Measurements from ENCODE around the gene RASAL2. TPM values are rescaled to one million over a fixed set of nuclear protein-coding genes. Genes with fewer than 3 reads are reported as not detected.

The RASAL2 gene
- total and polyA plus RNA-seq, 2 experiments from 2014 or later: 16.0 to 42.2 TPM

GRCh38 chr1:178145605-178146004 is 51.7 kb downstream of the RASAL2 start (continued):
- TF ChIP-seq CTCF (conservative IDR thresholded peaks at IDR 0.05; ENCODE audit: low read depth in 2 of 2): no peak
- TF ChIP-seq, protein P1, sequence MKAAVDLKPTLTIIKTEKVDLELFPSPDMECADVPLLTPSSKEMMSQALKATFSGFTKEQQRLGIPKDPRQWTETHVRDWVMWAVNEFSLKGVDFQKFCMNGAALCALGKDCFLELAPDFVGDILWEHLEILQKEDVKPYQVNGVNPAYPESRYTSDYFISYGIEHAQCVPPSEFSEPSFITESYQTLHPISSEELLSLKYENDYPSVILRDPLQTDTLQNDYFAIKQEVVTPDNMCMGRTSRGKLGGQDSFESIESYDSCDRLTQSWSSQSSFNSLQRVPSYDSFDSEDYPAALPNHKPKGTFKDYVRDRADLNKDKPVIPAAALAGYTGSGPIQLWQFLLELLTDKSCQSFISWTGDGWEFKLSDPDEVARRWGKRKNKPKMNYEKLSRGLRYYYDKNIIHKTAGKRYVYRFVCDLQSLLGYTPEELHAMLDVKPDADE (IDR thresholded peaks at IDR 0.05): no peak
- TF ChIP-seq EZH2phosphoT487 (IDR thresholded peaks at IDR 0.05; ENCODE audit: unreplicated experiment): no peak
- no peak for TF ChIP-seq POLR2AphosphoS5 (IDR thresholded peaks at IDR 0.05; ENCODE audit: low read depth)
- no peak for TF ChIP-seq EZH2 (IDR thresholded peaks at IDR 0.05; ENCODE audit: low read depth, unreplicated experiment)
- no peak for TF ChIP-seq STAT1 (IDR thresholded peaks at IDR 0.05; ENCODE audit: unreplicated experiment)
- TF ChIP-seq, protein P2, sequence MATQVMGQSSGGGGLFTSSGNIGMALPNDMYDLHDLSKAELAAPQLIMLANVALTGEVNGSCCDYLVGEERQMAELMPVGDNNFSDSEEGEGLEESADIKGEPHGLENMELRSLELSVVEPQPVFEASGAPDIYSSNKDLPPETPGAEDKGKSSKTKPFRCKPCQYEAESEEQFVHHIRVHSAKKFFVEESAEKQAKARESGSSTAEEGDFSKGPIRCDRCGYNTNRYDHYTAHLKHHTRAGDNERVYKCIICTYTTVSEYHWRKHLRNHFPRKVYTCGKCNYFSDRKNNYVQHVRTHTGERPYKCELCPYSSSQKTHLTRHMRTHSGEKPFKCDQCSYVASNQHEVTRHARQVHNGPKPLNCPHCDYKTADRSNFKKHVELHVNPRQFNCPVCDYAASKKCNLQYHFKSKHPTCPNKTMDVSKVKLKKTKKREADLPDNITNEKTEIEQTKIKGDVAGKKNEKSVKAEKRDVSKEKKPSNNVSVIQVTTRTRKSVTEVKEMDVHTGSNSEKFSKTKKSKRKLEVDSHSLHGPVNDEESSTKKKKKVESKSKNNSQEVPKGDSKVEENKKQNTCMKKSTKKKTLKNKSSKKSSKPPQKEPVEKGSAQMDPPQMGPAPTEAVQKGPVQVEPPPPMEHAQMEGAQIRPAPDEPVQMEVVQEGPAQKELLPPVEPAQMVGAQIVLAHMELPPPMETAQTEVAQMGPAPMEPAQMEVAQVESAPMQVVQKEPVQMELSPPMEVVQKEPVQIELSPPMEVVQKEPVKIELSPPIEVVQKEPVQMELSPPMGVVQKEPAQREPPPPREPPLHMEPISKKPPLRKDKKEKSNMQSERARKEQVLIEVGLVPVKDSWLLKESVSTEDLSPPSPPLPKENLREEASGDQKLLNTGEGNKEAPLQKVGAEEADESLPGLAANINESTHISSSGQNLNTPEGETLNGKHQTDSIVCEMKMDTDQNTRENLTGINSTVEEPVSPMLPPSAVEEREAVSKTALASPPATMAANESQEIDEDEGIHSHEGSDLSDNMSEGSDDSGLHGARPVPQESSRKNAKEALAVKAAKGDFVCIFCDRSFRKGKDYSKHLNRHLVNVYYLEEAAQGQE (IDR thresholded peaks at IDR 0.05; ENCODE audit: unreplicated experiment): no peak
- no peak for TF ChIP-seq CREB1 (CRISPR knock-in tag; IDR thresholded peaks at IDR 0.05; ENCODE audit: low read depth)
- TF ChIP-seq NANOG (IDR thresholded peaks at IDR 0.05; ENCODE audit: borderline replicate concordance): no peak
- TF ChIP-seq ZNF331 (CRISPR knock-in tag; IDR thresholded peaks at IDR 0.05; ENCODE audit: low read depth): no peak
- TF ChIP-seq ZNF114 (CRISPR knock-in tag; IDR thresholded peaks at IDR 0.05): no peak
- no peak for TF ChIP-seq JUNB (IDR thresholded peaks at IDR 0.05; ENCODE audit: unreplicated experiment)

- H3K27me3 ChIP-seq (ENCODE audit: insufficient read depth): no peaks in the 10 kb centered on the region
- no peaks in the 10 kb centered on the region for H3K9me3 Mint-ChIP-seq
- no peak overlapping the region for H2AFZ ChIP-seq
- DNase-seq (ENCODE audit: low spot score) (no peak), ATAC-seq (no peak)
- H3K4me1 ChIP-seq (ENCODE audit: insufficient read depth): peaks cover 24% of the 10 kb centered on the region
- no peak overlapping the region for H3K4me3 ChIP-seq
- H3K4me1 Mint-ChIP-seq: peaks cover 35% of the 10 kb centered on the region
- H3K4me3 Mint-ChIP-seq: no peak overlapping the region
- H3K4me2 ChIP-seq: no peak overlapping the region
- H3K27ac Mint-ChIP-seq: no peak overlapping the region
- H3K27me3 Mint-ChIP-seq (ENCODE audit: insufficient read depth, low read depth, poor library complexity): peaks cover 3% of the 10 kb centered on the region
- no peak overlapping the region for H3K27ac ChIP-seq (ENCODE audit: low read depth)
- no peaks in the 10 kb centered on the region for H3K9me2 ChIP-seq (ENCODE audit: insufficient read depth)
- no peaks in the 10 kb centered on the region; the same call in 2 of the 3 replicates for H3K36me3 Mint-ChIP-seq (ENCODE audit: low read depth)
- H3F3A ChIP-seq (replicated peaks; ENCODE audit: low read depth): no peaks in the 10 kb centered on the region
- no peaks in the 10 kb centered on the region for H3K36me3 ChIP-seq (ENCODE audit: insufficient read depth)
- H3K79me2 ChIP-seq (replicated peaks; ENCODE audit: insufficient read depth): peaks cover 88% of the 10 kb centered on the region
- H4K20me1 ChIP-seq (replicated peaks; ENCODE audit: insufficient read depth): peaks cover 3% of the 10 kb centered on the region; the same call in 1 of the 2 replicates
- TF ChIP-seq NANOG (IDR thresholded peaks at IDR 0.05; ENCODE audit: borderline replicate concordance) (no peak), POLR2AphosphoS5 (IDR thresholded peaks at IDR 0.05; ENCODE audit: low read depth) (no peak), ZNF331 (CRISPR knock-in tag; IDR thresholded peaks at IDR 0.05; ENCODE audit: low read depth) (no peak), EZH2 (IDR thresholded peaks at IDR 0.05; ENCODE audit: low read depth, unreplicated experiment) (no peak), CREB1 (CRISPR knock-in tag; IDR thresholded peaks at IDR 0.05; ENCODE audit: low read depth) (no peak)
- TF ChIP-seq, protein P1 (IDR thresholded peaks at IDR 0.05): no peak
Measured at GRCh38 chr1:178146436-178146835, 52.5 kb downstream of the RASAL2 start.

Data from GM23338 (cell line).